WTC11 (cell line): Measurements from ENCODE around the gene STK10. TPM values are rescaled to one million over a fixed set of nuclear protein-coding genes. Genes with fewer than 3 reads are reported as not detected.

Experiments used
- ATAC-seq: fragments of 200-7000 bp; cut with Tn5 transposase; 2 replicates; pipeline ENCODE4 v1.10.0; 2021; ENCODE audit warnings: mild to moderate bottlenecking, moderate library complexity
- CTCF ChIA-PET: fragments of 300-600 bp; sonication (Branson Sonifier 250); formaldehyde crosslinking; loops from one replicate; lab custom pipeline; 2021; ENCODE audit warnings: antibody characterized with exemption; lab: Charles Lee
- POLR2A ChIA-PET: fragments of 350-600 bp; sonication (Branson Sonifier 250); formaldehyde crosslinking; loops from one replicate; lab custom pipeline; 2021; ENCODE audit warnings: antibody characterized with exemption; lab: Charles Lee
- DNase-seq: peaks from one replicate; pipeline ENCODE4 v3.0.0; 2021; ENCODE audit warnings: low spot score
- H3K27ac Mint-ChIP-seq: 2 replicates; pipeline ENCODE4 v1.8.0; 2021; ENCODE audit warnings: mixed read lengths
- H3K27me3 Mint-ChIP-seq: 2 replicates; pipeline ENCODE4 v1.8.0; 2021; ENCODE audit warnings: low read depth, mild to moderate bottlenecking, moderate library complexity, mixed read lengths
- H3K36me3 Mint-ChIP-seq: 2 replicates; pipeline ENCODE4 v1.8.0; 2021; ENCODE audit warnings: mixed read lengths
- H3K4me1 Mint-ChIP-seq: 2 replicates; pipeline ENCODE4 v1.8.0; 2022; ENCODE audit warnings: mixed read lengths
- H3K4me3 Mint-ChIP-seq: 2 replicates; pipeline ENCODE4 v1.8.0; 2021; ENCODE audit warnings: mild to moderate bottlenecking, moderate library complexity, mixed read lengths
- H3K9me3 Mint-ChIP-seq: 2 replicates; pipeline ENCODE4 v1.8.0; 2021; ENCODE audit warnings: mixed read lengths
- ATF6 ChIP-seq: sonication (generic); formaldehyde crosslinking; IDR thresholded peaks from 2 replicates; pipeline ENCODE4 v1.8.1; 2023; ENCODE audit warnings: mild to moderate bottlenecking, missing genetic modification reagents
- EMX1 ChIP-seq: fragments of 250-450 bp; sonication (Bioruptor Pico); IDR thresholded peaks from 2 replicates; pipeline ENCODE4 v1.8.0; 2021; ENCODE audit warnings: mild to moderate bottlenecking
- ETV6 ChIP-seq: sonication (generic); formaldehyde crosslinking; IDR thresholded peaks from 2 replicates; pipeline ENCODE4 v1.8.1; 2022; ENCODE audit warnings: mild to moderate bottlenecking, missing genetic modification reagents
- FOXP4 ChIP-seq: sonication (generic); formaldehyde crosslinking; IDR thresholded peaks from 2 replicates; pipeline ENCODE4 v1.8.0; 2022; ENCODE audit warnings: mild to moderate bottlenecking, missing genetic modification reagents
- GABPB1 ChIP-seq: sonication (generic); formaldehyde crosslinking; IDR thresholded peaks from 2 replicates; pipeline ENCODE4 v1.8.1; 2023; ENCODE audit warnings: mild to moderate bottlenecking, missing genetic modification reagents
- KAT7 ChIP-seq: sonication (generic); formaldehyde crosslinking; IDR thresholded peaks from 2 replicates; pipeline ENCODE4 v1.8.1; 2023; ENCODE audit warnings: missing genetic modification reagents, mild to moderate bottlenecking, borderline replicate concordance
- MLX ChIP-seq: sonication (generic); formaldehyde crosslinking; IDR thresholded peaks from 2 replicates; pipeline ENCODE4 v1.8.1; 2023; ENCODE audit warnings: mild to moderate bottlenecking, missing genetic modification reagents, moderate library complexity
- MYBL2 ChIP-seq: sonication (generic); formaldehyde crosslinking; IDR thresholded peaks from 2 replicates; pipeline ENCODE4 v1.8.1; 2023; ENCODE audit warnings: mild to moderate bottlenecking, moderate library complexity, missing genetic modification reagents
- NFATC4 ChIP-seq: fragments of 250-450 bp; sonication (Bioruptor Pico); IDR thresholded peaks from 2 replicates; pipeline ENCODE4 v1.9.0; 2021; ENCODE audit warnings: mild to moderate bottlenecking
- NFE2L1 ChIP-seq: sonication (generic); formaldehyde crosslinking; IDR thresholded peaks from 2 replicates; pipeline ENCODE4 v1.8.1; 2023; ENCODE audit warnings: missing genetic modification reagents
- NR1H2 ChIP-seq: sonication (generic); formaldehyde crosslinking; IDR thresholded peaks from 2 replicates; pipeline ENCODE4 v1.9.0; 2021; ENCODE audit warnings: mild to moderate bottlenecking, moderate library complexity, missing genetic modification reagents
- NR3C1 ChIP-seq: sonication (generic); formaldehyde crosslinking; conservative IDR thresholded peaks from 2 replicates; pipeline ENCODE4 v1.8.1; 2023; ENCODE audit warnings: low read depth, mild to moderate bottlenecking, missing genetic modification reagents
- PRDM15 ChIP-seq: sonication (generic); formaldehyde crosslinking; IDR thresholded peaks from 2 replicates; pipeline ENCODE4 v1.8.0; 2022; ENCODE audit warnings: missing genetic modification reagents
- SP1 ChIP-seq: sonication (generic); formaldehyde crosslinking; conservative IDR thresholded peaks from 2 replicates; pipeline ENCODE4 v1.8.1; 2022; ENCODE audit warnings: missing genetic modification reagents
- USF1 ChIP-seq: sonication (generic); formaldehyde crosslinking; IDR thresholded peaks from 2 replicates; pipeline ENCODE4 v1.8.0; 2022; ENCODE audit warnings: mild to moderate bottlenecking, missing genetic modification reagents
- ZBTB21 ChIP-seq: sonication (generic); formaldehyde crosslinking; IDR thresholded peaks from 2 replicates; pipeline ENCODE4 v1.8.1; 2023; ENCODE audit warnings: mild to moderate bottlenecking, missing genetic modification reagents, borderline replicate concordance
- ZNF138 ChIP-seq: sonication (generic); formaldehyde crosslinking; conservative IDR thresholded peaks from 2 replicates; pipeline ENCODE4 v1.8.1; 2022; ENCODE audit warnings: mild to moderate bottlenecking, moderate library complexity, missing genetic modification reagents
- ZNF317 ChIP-seq: sonication (generic); formaldehyde crosslinking; IDR thresholded peaks from 2 replicates; pipeline ENCODE4 v1.8.1; 2023; ENCODE audit warnings: low read depth, mild to moderate bottlenecking, moderate library complexity, missing genetic modification reagents, borderline replicate concordance
- ZNF425 ChIP-seq: fragments of 250-450 bp; sonication (Bioruptor Pico); conservative IDR thresholded peaks from 2 replicates; pipeline ENCODE4 v1.9.0; 2021; ENCODE audit warnings: mild to moderate bottlenecking
- total RNA-seq: library from RNA; stranded (reverse); gene quantifications from 3 replicates; pipeline ENCODE4 v1.2.3, GENCODE V29; 2021

Gene STK10
- total RNA-seq, 1 experiment from 2014 or later = 20.5 TPM

- no peak for TF ChIP-seq PRDM15 (CRISPR knock-in tag)
- no peak for TF ChIP-seq NR3C1
Observed at GRCh38 chr5:172164769-172165212, 23.2 kb downstream of the STK10 start (continued).

GRCh38 chr5:172163346-172163745 is 24.7 kb downstream of the STK10 start:
- no peak for ATAC-seq

More at GRCh38 chr5:172163346-172163745, 24.7 kb downstream of the STK10 start:
- H3K9me3 Mint-ChIP-seq = no peaks in the 10 kb centered on the region
- CTCF ChIA-PET = interaction anchor here (0.7 to 2.1 kb wide), 3 partner anchors 26 to 290 kb away, joined by 4 to 10 read pairs (median 6); partner anchors contain the start of gene STK10
- no peak for TF ChIP-seq NR1H2 (CRISPR knock-in tag)
- no peak for TF ChIP-seq MLX (CRISPR knock-in tag)
- TF ChIP-seq ETV6 = no peak
- no peak for TF ChIP-seq KAT7 (CRISPR knock-in tag)
- no peak for TF ChIP-seq NR3C1
- no peak for TF ChIP-seq EMX1 (CRISPR knock-in tag)
- no peak for TF ChIP-seq NFE2L1 (CRISPR knock-in tag)
- TF ChIP-seq GABPB1 (CRISPR knock-in tag) = no peak
- no peak for TF ChIP-seq ATF6 (CRISPR knock-in tag)
- TF ChIP-seq FOXP4 (CRISPR knock-in tag) = no peak
- no peak for TF ChIP-seq ZNF317 (CRISPR knock-in tag)
- no peak for TF ChIP-seq ZNF425 (CRISPR knock-in tag)
- TF ChIP-seq ZBTB21 = no peak
- TF ChIP-seq USF1 (CRISPR knock-in tag) = no peak
- no peak for TF ChIP-seq NFATC4 (CRISPR knock-in tag)
- TF ChIP-seq ZNF138 (CRISPR knock-in tag) = no peak
- TF ChIP-seq SP1 = no peak
- no peak for TF ChIP-seq MYBL2 (CRISPR knock-in tag)
- H3K36me3 Mint-ChIP-seq = no peaks in the 10 kb centered on the region; the same call in 1 of the 2 replicates
- no peak overlapping the region for H3K4me3 Mint-ChIP-seq
- no peak for DNase-seq
- POLR2A ChIA-PET = interaction anchor here (0.7 kb wide), 1 partner anchor 104 kb away, joined by 4 read pairs; no protein-coding TSS in a partner anchor
- H3K27me3 Mint-ChIP-seq = no peaks in the 10 kb centered on the region
- H3K4me1 Mint-ChIP-seq = no peaks in the 10 kb centered on the region
- no peak overlapping the region for H3K27ac Mint-ChIP-seq
